Measurements from ENCODE around the gene TMEM132A. TPM values are rescaled to one million over a fixed set of nuclear protein-coding genes. Genes with fewer than 3 reads are reported as not detected.

Gene TMEM132A
- total and polyA plus RNA-seq, 4 donors: 0.60 to 1.6 (median 1.1) TPM

- H3K27ac ChIP-seq (ENCODE audit: low read depth in 1 of 2, low read length in 2 of 2): no peak overlapping the region
- peaks cover 0 to 6% (median 0%) of the 10 kb centered on the region in 4 donors for H3K27me3 ChIP-seq (ENCODE audit: control insufficient read depth in 4 of 4, insufficient read depth in 4 of 4, low read length in 3 of 4)
- H3K9ac ChIP-seq (ENCODE audit: low read depth in 1 of 2, low read length in 2 of 2): no peak overlapping the region
- peaks cover 5 to 13% (median 5%) of the 10 kb centered on the region in 4 donors for H3K4me1 ChIP-seq (ENCODE audit: control insufficient read depth in 4 of 4, insufficient read depth in 4 of 4, low read length in 3 of 4)
- peaks cover 8 to 28% (median 13%) of the 10 kb centered on the region in 4 donors for H3K36me3 ChIP-seq (ENCODE audit: control insufficient read depth in 4 of 4, insufficient read depth in 3 of 4, low read depth in 1 of 4, low read length in 3 of 4)
- TF ChIP-seq HNF4G (IDR thresholded peaks at IDR 0.05) (no peak), MAX (IDR thresholded peaks at IDR 0.05) (no peak), SP1 (IDR thresholded peaks at IDR 0.05) (no peak), TAF1 (conservative IDR thresholded peaks at IDR 0.05) (no peak), GABPA (IDR thresholded peaks at IDR 0.05 in 1 of 2, conservative IDR thresholded peaks at IDR 0.05 in 1 of 2) (no peak), NR2F2 (IDR thresholded peaks at IDR 0.05) (no peak), EGR1 (IDR thresholded peaks at IDR 0.05; ENCODE audit: low read depth in 2 of 2) (no peak), FOXA1 (IDR thresholded peaks at IDR 0.05) (no peak), HNF4A (conservative IDR thresholded peaks at IDR 0.05) (no peak), REST (IDR thresholded peaks at IDR 0.05) (no peak)
- no peak for DNase-seq (ENCODE audit: low spot score)
- H3K4me3 ChIP-seq (ENCODE audit: low read depth in 1 of 3, low read length in 3 of 3): peak overlapping the region in 1 of 3 donors; percentile 67
- WGBS: 7% methylated on average over 35 of the region's 35 CpGs
- H3K9me3 ChIP-seq (ENCODE audit: control insufficient read depth in 4 of 4, low read length in 3 of 4): no peaks in the 10 kb centered on the region
Observed at GRCh38 chr11:60924906-60925853, 920 bp downstream of the TMEM132A start.

- TF ChIP-seq GABPA (IDR thresholded peaks at IDR 0.05 in 1 of 2, conservative IDR thresholded peaks at IDR 0.05 in 1 of 2) (no peak), ZBTB33 (IDR thresholded peaks at IDR 0.05) (no peak), RXRA (IDR thresholded peaks at IDR 0.05) (no peak), EGR1 (IDR thresholded peaks at IDR 0.05; ENCODE audit: low read depth in 2 of 2) (no peak), HNF4G (IDR thresholded peaks at IDR 0.05) (no peak), TAF1 (conservative IDR thresholded peaks at IDR 0.05) (no peak), MAX (IDR thresholded peaks at IDR 0.05) (no peak), YY1 (IDR thresholded peaks at IDR 0.05) (no peak), CTCF (IDR thresholded peaks at IDR 0.05; ENCODE audit: low read depth, low read length, missing input control) (no peak)
- no peak overlapping the region for H3K9ac ChIP-seq (ENCODE audit: low read depth in 1 of 2, low read length in 2 of 2)
- H3K4me3 ChIP-seq (ENCODE audit: low read depth in 1 of 3, low read length in 3 of 3): no peak overlapping the region
- peaks cover 0 to 6% (median 0%) of the 10 kb centered on the region in 4 donors for H3K27me3 ChIP-seq (ENCODE audit: control insufficient read depth in 4 of 4, insufficient read depth in 4 of 4, low read length in 3 of 4)
- H3K4me1 ChIP-seq (ENCODE audit: control insufficient read depth in 4 of 4, insufficient read depth in 4 of 4, low read length in 3 of 4): peaks cover 5 to 13% (median 5%) of the 10 kb centered on the region in 4 donors
- no peaks in the 10 kb centered on the region for H3K9me3 ChIP-seq (ENCODE audit: control insufficient read depth in 4 of 4, low read length in 3 of 4)
- WGBS: 67% methylated on average over 6 of the region's 6 CpGs
- no peak overlapping the region for H3K27ac ChIP-seq (ENCODE audit: low read depth in 1 of 2, low read length in 2 of 2)
- H3K36me3 ChIP-seq (ENCODE audit: control insufficient read depth in 4 of 4, insufficient read depth in 3 of 4, low read depth in 1 of 4, low read length in 3 of 4): peaks cover 2 to 21% (median 8%) of the 10 kb centered on the region in 4 donors
- no peak for DNase-seq (ENCODE audit: low spot score)
Observed at GRCh38 chr11:60925868-60926267, 1.6 kb downstream of the TMEM132A start.
